GM12891 (cell line): ENCODE data around the gene ERICH3.

ENCODE experiments used
- PAX5 ChIP-seq: IDR thresholded peaks from 2 replicates; pipeline ENCODE4 v1.6.1; 2011; ENCODE audit warnings: low read length, moderate library complexity, mild to moderate bottlenecking; ENCODE audit not compliant: insufficient read depth, severe bottlenecking
- POLR2A ChIP-seq: IDR thresholded peaks from 2 replicates; pipeline ENCODE4 v1.6.1; 2011; ENCODE audit warnings: low read depth, low read length, control low read depth
- POLR2AphosphoS5 ChIP-seq: IDR thresholded peaks from 2 replicates; pipeline ENCODE4 v1.6.1; 2011; ENCODE audit warnings: low read depth, low read length, control low read depth
- POU2F2 ChIP-seq: IDR thresholded peaks from 2 replicates; pipeline ENCODE4 v1.6.1; 2011; ENCODE audit warnings: low read depth, mild to moderate bottlenecking, control low read depth, low read length, moderate library complexity
- SPI1 ChIP-seq: IDR thresholded peaks from 2 replicates; pipeline ENCODE4 v1.6.1; 2011; ENCODE audit warnings: low read depth, low read length, control low read depth
- TAF1 ChIP-seq: IDR thresholded peaks from 2 replicates; pipeline ENCODE4 v1.6.1; 2011; ENCODE audit warnings: low read depth, low read length, control low read depth

GRCh38 chr1:74673351-74674111 is at the start of gene ERICH3:
- TF ChIP-seq POLR2A (no peak), POLR2AphosphoS5 (no peak), POU2F2 (no peak), TAF1 (no peak), SPI1 (no peak), PAX5 (no peak)
